Mesenchymal stem cell (in vitro differentiated cells and primary cell): ENCODE data around the gene RACGAP1.

Source experiments
- DNase-seq: peaks from one replicate; pipeline ENCODE4 v3.0.0-alpha.2; 2013
- H2AFZ ChIP-seq: one replicate; pipeline ENCODE4 v1.6.1; 2013; ENCODE audit warnings: low read depth, mild to moderate bottlenecking, control low read depth, inconsistent platforms, low read length, moderate library complexity
- H2AK5ac ChIP-seq: 2 replicates; pipeline ENCODE4 v1.6.1; 2013; ENCODE audit warnings: low read length, moderate library complexity, mild to moderate bottlenecking, inconsistent platforms; ENCODE audit not compliant: severe bottlenecking
- H2BK120ac ChIP-seq: one replicate; pipeline ENCODE4 v1.6.1; 2013; ENCODE audit warnings: low read depth, mild to moderate bottlenecking, inconsistent platforms, low read length, moderate library complexity
- H2BK12ac ChIP-seq, 2 experiments: one replicate each; pipeline ENCODE4 v1.6.1; 2013; ENCODE audit warnings: inconsistent platforms in 2 of 2, low read length in 2 of 2, mild to moderate bottlenecking in 2 of 2, moderate library complexity in 2 of 2, control low read depth in 1 of 2
- H2BK15ac ChIP-seq: one replicate; pipeline ENCODE4 v1.6.1; 2013; ENCODE audit warnings: mild to moderate bottlenecking, low read depth, inconsistent platforms; ENCODE audit not compliant: poor library complexity, severe bottlenecking
- H2BK5ac ChIP-seq: 2 replicates; pipeline ENCODE4 v1.6.1; 2013; ENCODE audit warnings: low read depth, mild to moderate bottlenecking, low read length, control low read depth, inconsistent platforms; ENCODE audit not compliant: poor library complexity, severe bottlenecking
- H3K14ac ChIP-seq, 2 experiments: one replicate each; pipeline ENCODE4 v1.6.1; 2013; ENCODE audit warnings: inconsistent platforms in 2 of 2, low read length in 2 of 2, control low read depth in 1 of 2, mild to moderate bottlenecking in 1 of 2, moderate library complexity in 1 of 2
- H3K18ac ChIP-seq, 2 experiments: one replicate each; pipeline ENCODE4 v1.6.1; 2013; ENCODE audit warnings: inconsistent platforms in 2 of 2, low read length in 2 of 2, control low read depth in 1 of 2, low read depth in 1 of 2, mild to moderate bottlenecking in 1 of 2
- H3K23ac ChIP-seq, 2 experiments: one replicate each; pipeline ENCODE4 v1.6.1; 2013; ENCODE audit warnings: inconsistent platforms in 2 of 2, low read length in 2 of 2, mild to moderate bottlenecking in 2 of 2, moderate library complexity in 2 of 2, control low read depth in 1 of 2
- H3K27ac ChIP-seq: 2 replicates; pipeline ENCODE4 v1.5.1; 2013; ENCODE audit warnings: mild to moderate bottlenecking, moderate library complexity, low read length, control low read depth, inconsistent platforms; ENCODE audit not compliant: poor library complexity, severe bottlenecking
- H3K27me3 ChIP-seq, 2 experiments: 2 replicates each; pipeline versions ENCODE4 v1.6.1 to v1.7.0; 2013; ENCODE audit warnings: low read length in 2 of 2, mild to moderate bottlenecking in 2 of 2, moderate library complexity in 2 of 2, control low read depth in 1 of 2, inconsistent platforms in 1 of 2; ENCODE audit not compliant: control insufficient read depth in 1 of 2, insufficient read depth in 1 of 2
- H3K36me3 ChIP-seq, 2 experiments: 2 replicates each; pipeline versions ENCODE4 v1.6.1 to v1.7.0; 2013; ENCODE audit warnings: low read length in 2 of 2, control low read depth in 1 of 2, inconsistent platforms in 1 of 2, low read depth in 1 of 2, mild to moderate bottlenecking in 1 of 2; ENCODE audit not compliant: insufficient read depth in 2 of 2, control insufficient read depth in 1 of 2
- H3K4ac ChIP-seq, 2 experiments: one replicate each; pipeline ENCODE4 v1.6.1; 2013; ENCODE audit warnings: inconsistent platforms in 2 of 2, low read length in 2 of 2, mild to moderate bottlenecking in 2 of 2, moderate library complexity in 2 of 2, control low read depth in 1 of 2, low read depth in 1 of 2
- H3K4me1 ChIP-seq: 2 replicates; pipeline ENCODE4 v1.6.1; 2013; ENCODE audit warnings: low read depth, low read length, control low read depth; ENCODE audit not compliant: control insufficient read depth, insufficient read depth
- H3K4me2 ChIP-seq: 2 replicates; pipeline ENCODE4 v1.6.1; 2013; ENCODE audit warnings: low read length, mild to moderate bottlenecking, inconsistent platforms; ENCODE audit not compliant: poor library complexity, severe bottlenecking
- H3K4me3 ChIP-seq, 2 experiments: 2 replicates each; pipeline versions ENCODE4 v1.5.1 to v1.7.0; 2013; ENCODE audit warnings: low read length in 2 of 2, mild to moderate bottlenecking in 2 of 2, control low read depth in 1 of 2, low read depth in 1 of 2; ENCODE audit not compliant: insufficient read depth in 1 of 2
- H3K79me1 ChIP-seq: replicated peaks from 2 replicates; pipeline ENCODE4 v1.6.1; 2013; ENCODE audit warnings: mild to moderate bottlenecking, control low read depth, low read length, inconsistent platforms; ENCODE audit not compliant: poor library complexity, severe bottlenecking
- H3K9ac ChIP-seq: 2 replicates; pipeline ENCODE4 v1.7.0; 2013; ENCODE audit warnings: mild to moderate bottlenecking, low read length, moderate library complexity
- H3K9me3 ChIP-seq: 2 replicates; pipeline ENCODE4 v1.7.0; 2013; ENCODE audit warnings: mild to moderate bottlenecking, low read length; ENCODE audit not compliant: control insufficient read depth
- H4K8ac ChIP-seq: one replicate; pipeline ENCODE4 v1.6.1; 2013; ENCODE audit warnings: inconsistent platforms, mild to moderate bottlenecking, low read length, moderate library complexity
- H4K91ac ChIP-seq: one replicate; pipeline ENCODE4 v1.6.1; 2013; ENCODE audit warnings: mild to moderate bottlenecking, low read length, inconsistent platforms
- WGBS: methylation state at CpG from one replicate; pipeline ENCODE4 v1.1.7; 2013; ENCODE audit warnings: mixed read lengths; 5-methylcytosine and 5-hydroxymethylcytosine counted together

RACGAP1 gene

GRCh38 chr12:49979016-49979586 is 46.2 kb downstream of the RACGAP1 start:
- Histone ChIP-seq H2AFZ (no peak overlapping the region), H3K27me3 (peaks cover 0 to 8% of the 10 kb centered on the region in 2 experiments), H3K4me2 (no peak overlapping the region), H3K9me3 (no peaks in the 10 kb centered on the region), H3K4me1 (peaks cover 20% of the 10 kb centered on the region), H3K9ac (no peak overlapping the region), H3K18ac (no peak overlapping the region), H3K4me3 (no peak overlapping the region), H2BK5ac (no peak overlapping the region), H2BK120ac (no peak overlapping the region), H3K79me1 (no peaks in the 10 kb centered on the region), H3K4ac (no peak overlapping the region), H2AK5ac (peak overlapping the region; percentile 26), H3K14ac (no peak overlapping the region), H3K27ac (no peak overlapping the region), H3K23ac (no peak overlapping the region), H2BK12ac (no peak overlapping the region), H3K36me3 (no peaks in the 10 kb centered on the region), H4K8ac (no peak overlapping the region), H4K91ac (no peak overlapping the region), H2BK15ac (no peak overlapping the region)
- 88% methylated on average over 9 of the region's 10 CpGs for WGBS
- DNase-seq = no peak

- Histone ChIP-seq H3K27ac (no peak overlapping the region), H3K9me3 (no peaks in the 10 kb centered on the region), H3K14ac (no peak overlapping the region), H3K4me3 (no peak overlapping the region), H3K79me1 (no peaks in the 10 kb centered on the region), H2BK12ac (no peak overlapping the region), H3K18ac (no peak overlapping the region), H2BK15ac (no peak overlapping the region), H2BK5ac (no peak overlapping the region), H3K4ac (no peak overlapping the region), H2AFZ (no peak overlapping the region), H4K8ac (no peak overlapping the region), H3K4me1 (peaks cover 15% of the 10 kb centered on the region), H3K23ac (no peak overlapping the region), H4K91ac (no peak overlapping the region), H3K27me3 (peaks cover 0 to 16% of the 10 kb centered on the region in 2 experiments), H3K36me3 (no peaks in the 10 kb centered on the region), H3K4me2 (no peak overlapping the region), H2AK5ac (no peak overlapping the region), H3K9ac (no peak overlapping the region), H2BK120ac (no peak overlapping the region)
- DNase-seq = no peak
- WGBS = 62% methylated on average over 3 of the region's 4 CpGs
Measured at GRCh38 chr12:49978125-49978524, 47.2 kb downstream of the RACGAP1 start.

- Histone ChIP-seq H3K23ac (no peak overlapping the region), H3K4me3 (no peak overlapping the region), H3K4ac (no peak overlapping the region), H3K9ac (no peak overlapping the region), H3K4me2 (no peak overlapping the region), H3K14ac (no peak overlapping the region), H4K8ac (no peak overlapping the region), H3K27me3 (peaks cover 6 to 30% of the 10 kb centered on the region in 2 experiments), H2BK15ac (no peak overlapping the region), H3K18ac (no peak overlapping the region), H2AFZ (no peak overlapping the region), H2AK5ac (no peak overlapping the region), H3K9me3 (no peaks in the 10 kb centered on the region), H3K4me1 (peaks cover 10% of the 10 kb centered on the region), H3K79me1 (no peaks in the 10 kb centered on the region), H4K91ac (no peak overlapping the region), H2BK5ac (no peak overlapping the region), H3K36me3 (no peaks in the 10 kb centered on the region), H2BK12ac (no peak overlapping the region), H2BK120ac (no peak overlapping the region), H3K27ac (no peak overlapping the region)
- DNase-seq = no peak
- WGBS = 93% methylated on average over 1 of the region's 2 CpGs
Measured at GRCh38 chr12:49976557-49976956, 48.7 kb downstream of the RACGAP1 start.

- Histone ChIP-seq H3K4me1 (peaks cover 4% of the 10 kb centered on the region), H3K79me1 (no peaks in the 10 kb centered on the region), H2AFZ (no peak overlapping the region), H3K23ac (no peak overlapping the region), H3K4me2 (no peak overlapping the region), H3K27me3 (peaks cover 18 to 42% of the 10 kb centered on the region in 2 experiments), H2BK5ac (no peak overlapping the region), H3K4ac (no peak overlapping the region), H3K9ac (peak overlapping the region; percentile 8), H4K91ac (no peak overlapping the region), H3K14ac (no peak overlapping the region), H3K9me3 (no peaks in the 10 kb centered on the region), H3K36me3 (no peaks in the 10 kb centered on the region), H2BK120ac (no peak overlapping the region), H3K27ac (no peak overlapping the region), H3K4me3 (no peak overlapping the region), H4K8ac (no peak overlapping the region), H2BK12ac (no peak overlapping the region), H2AK5ac (no peak overlapping the region), H2BK15ac (no peak overlapping the region), H3K18ac (no peak overlapping the region)
- 78% methylated on average over 15 of the region's 17 CpGs for WGBS
- no peak for DNase-seq
Measured at GRCh38 chr12:49975318-49975761, 50.0 kb downstream of the RACGAP1 start.
